HG03520 (cell line): Measurements from ENCODE around the gene PTPN4.

ENCODE experiments used
- ATAC-seq: cut with Tn5 transposase; IDR thresholded peaks from one replicate; pipeline ENCODE4 v1.9.1; 2021; ENCODE audit warnings: mild to moderate bottlenecking, moderate library complexity; ENCODE audit not compliant: unreplicated experiment

PTPN4 gene

GRCh38 chr2:119730671-119731177 lies 29.0 kb upstream of the PTPN4 start:
- ATAC-seq: no peak

- ATAC-seq: no peak
Observed at GRCh38 chr2:119731983-119732382, 27.7 kb upstream of the PTPN4 start.

GRCh38 chr2:119732601-119733164 lies 27.0 kb upstream of the PTPN4 start:
- no peak for ATAC-seq

GRCh38 chr2:119734047-119734446 lies 25.7 kb upstream of the PTPN4 start:
- no peak for ATAC-seq

- ATAC-seq: no peak
Observed at GRCh38 chr2:119735565-119735964, 24.2 kb upstream of the PTPN4 start.

- ATAC-seq: no peak
Observed at GRCh38 chr2:119736021-119736420, 23.7 kb upstream of the PTPN4 start.

GRCh38 chr2:119739580-119740255 lies 20.0 kb upstream of the PTPN4 start:
- ATAC-seq: no peak

- ATAC-seq: no peak
Observed at GRCh38 chr2:119741001-119741400, 18.7 kb upstream of the PTPN4 start.

GRCh38 chr2:119741868-119742267 lies 17.9 kb upstream of the PTPN4 start:
- no peak for ATAC-seq

GRCh38 chr2:119744335-119744939 lies 15.3 kb upstream of the PTPN4 start:
- no peak for ATAC-seq

GRCh38 chr2:119745566-119745965 lies 14.2 kb upstream of the PTPN4 start:
- ATAC-seq: no peak

GRCh38 chr2:119746836-119747686 lies 12.7 kb upstream of the PTPN4 start:
- no peak for ATAC-seq

GRCh38 chr2:119748135-119748534 lies 11.6 kb upstream of the PTPN4 start:
- no peak for ATAC-seq

- no peak for ATAC-seq
Observed at GRCh38 chr2:119749477-119750012, 10.2 kb upstream of the PTPN4 start.

GRCh38 chr2:119751706-119752105 lies 8.0 kb upstream of the PTPN4 start:
- ATAC-seq: no peak

- ATAC-seq: no peak
Observed at GRCh38 chr2:119753041-119753929, 6.4 kb upstream of the PTPN4 start.

- ATAC-seq: no peak
Observed at GRCh38 chr2:119753930-119754321, 5.8 kb upstream of the PTPN4 start.

- ATAC-seq: no peak
Observed at GRCh38 chr2:119755906-119756305, 3.8 kb upstream of the PTPN4 start.

- ATAC-seq: no peak
Observed at GRCh38 chr2:119756837-119757236, 2.9 kb upstream of the PTPN4 start.

- no peak for ATAC-seq
Observed at GRCh38 chr2:119758881-119759450, 756 bp upstream of the PTPN4 start.
